Cerebellar nuclear complex (tissue), 1 donor: ENCODE results near the gene AMN.

Experiments used
- DNase-seq, 2 experiments: peaks; one replicate each; lab custom pipeline; 2025; lab: John Stamatoyannopoulos, UW

The AMN gene

GRCh38 chr14:102943979-102944378 lies 21.5 kb downstream of the AMN start:
- no peak for DNase-seq

- no peak for DNase-seq
Measured at GRCh38 chr14:102944448-102945330, 22.2 kb downstream of the AMN start.

GRCh38 chr14:102945346-102946130 lies 23.1 kb downstream of the AMN start:
- DNase-seq = no peak

DNA sequence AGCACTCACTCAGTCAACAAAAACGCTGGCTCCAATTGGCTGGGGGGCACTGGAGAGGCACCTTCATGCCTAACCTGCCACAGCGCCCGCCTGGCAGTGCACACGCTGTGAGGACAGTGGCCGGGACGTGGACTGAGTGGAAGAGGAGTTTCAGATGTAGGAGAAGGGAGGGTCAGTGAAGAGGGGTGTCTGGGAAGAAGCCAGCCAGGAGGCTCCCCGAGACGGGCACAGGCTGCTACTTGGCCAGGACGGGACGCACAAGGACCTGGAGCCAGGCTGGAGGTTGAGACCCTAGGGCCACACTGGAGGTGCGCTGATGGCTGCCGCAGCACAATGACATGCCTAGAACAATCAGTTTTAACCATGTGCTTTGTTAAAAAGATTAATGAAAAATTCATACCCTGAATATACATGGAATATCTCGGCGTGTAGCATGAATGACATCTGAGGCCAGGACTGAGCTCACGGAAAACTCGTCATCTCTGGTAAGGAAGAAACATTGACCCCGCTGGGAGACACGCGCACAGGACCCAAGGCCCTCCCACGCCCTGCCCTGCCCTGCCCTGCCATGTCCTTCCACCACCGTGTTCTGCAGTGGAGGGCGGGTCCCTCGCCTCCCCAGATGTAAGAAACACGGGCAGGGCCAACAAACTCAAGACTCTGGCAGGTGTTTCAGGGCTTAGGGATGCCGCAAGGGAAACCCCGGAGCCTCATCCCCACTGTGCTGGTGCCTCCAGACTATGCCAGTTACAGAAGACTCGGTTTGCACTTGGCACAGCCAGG lies 25.0 kb downstream of the AMN start:
- DNase-seq = no peak

DNA sequence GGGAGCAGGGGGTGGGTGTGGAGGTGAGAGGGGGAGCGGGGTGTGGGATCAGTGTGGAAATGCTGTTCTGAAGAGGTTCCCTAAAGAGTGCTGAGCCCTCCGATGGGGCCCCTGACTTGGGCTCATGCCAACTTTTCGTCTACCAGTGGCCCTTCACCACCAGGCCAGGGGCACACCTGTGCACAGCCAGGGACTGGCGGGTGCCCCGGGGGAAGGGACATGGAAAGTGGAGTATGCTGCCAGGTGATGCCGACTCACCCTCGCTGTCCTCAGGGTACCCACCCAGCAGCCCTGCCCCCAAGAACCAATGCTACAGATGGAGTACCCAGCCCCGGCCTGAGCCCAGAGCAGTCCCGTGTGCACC lies 26.2 kb downstream of the AMN start:
- no peak for DNase-seq

DNA sequence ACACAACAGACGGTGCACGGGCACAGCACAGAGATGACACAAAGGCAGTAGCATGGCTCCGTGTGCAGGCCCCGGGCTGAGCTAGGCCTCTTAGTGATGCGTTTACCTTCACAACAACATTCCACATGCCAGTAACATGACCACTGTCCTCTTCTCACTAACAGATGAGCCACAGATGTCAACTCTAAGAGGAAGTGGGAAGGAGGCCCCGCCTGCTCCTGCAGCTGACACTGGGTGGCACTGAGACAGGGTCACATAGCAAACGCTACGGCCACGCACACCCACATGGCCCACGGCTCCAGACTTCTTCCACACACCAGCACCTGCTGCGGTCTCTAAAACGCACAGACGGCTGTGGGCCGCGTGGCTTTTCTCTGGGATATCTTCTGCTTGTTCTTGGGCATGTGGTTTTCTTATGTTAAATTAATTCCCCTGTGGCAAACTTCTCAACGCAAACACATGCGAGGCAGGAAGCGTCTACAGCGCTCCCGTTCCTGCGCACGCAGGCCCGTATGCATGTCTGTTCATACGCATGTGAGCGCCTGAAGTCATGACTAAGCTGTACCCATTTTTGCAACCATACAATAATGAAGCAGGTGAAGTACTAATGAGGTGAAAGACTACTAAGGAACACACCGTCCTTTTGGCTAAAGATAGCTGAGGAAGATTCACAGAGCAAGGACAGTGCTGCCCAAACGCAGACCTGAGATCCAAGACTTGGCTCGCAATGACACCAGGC lies 26.8 kb downstream of the AMN start:
- DNase-seq = no peak

- DNase-seq = no peak
Measured at GRCh38 chr14:102949801-102950451, 27.5 kb downstream of the AMN start.

GRCh38 chr14:102951034-102951433 lies 28.6 kb downstream of the AMN start:
- no peak for DNase-seq

GRCh38 chr14:102951799-102952198 lies 29.3 kb downstream of the AMN start:
- no peak for DNase-seq

- no peak for DNase-seq
Measured at GRCh38 chr14:102952276-102952675, 29.8 kb downstream of the AMN start.

DNA sequence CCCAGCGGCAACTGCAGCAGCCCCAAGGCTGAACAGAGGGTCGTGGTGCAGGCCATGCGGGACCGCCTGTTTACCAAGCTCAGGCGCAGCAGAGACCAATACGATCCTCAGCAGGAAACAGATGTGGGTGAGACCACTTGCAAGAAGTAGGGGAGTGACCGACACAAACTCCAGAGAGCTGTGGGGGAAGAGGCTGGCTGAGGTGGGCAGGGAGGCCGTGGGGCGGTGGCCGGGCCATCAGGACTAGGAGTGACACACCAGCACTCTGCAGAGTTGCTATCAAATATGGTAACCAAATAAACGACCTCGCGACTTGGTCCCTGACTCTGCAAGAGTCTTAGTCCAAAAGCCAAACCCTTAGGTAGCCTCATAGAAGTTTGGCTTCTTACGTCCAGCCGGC lies 30.6 kb downstream of the AMN start:
- DNase-seq = no peak

- no peak for DNase-seq
Measured at GRCh38 chr14:102954081-102954789, 31.8 kb downstream of the AMN start.

DNA sequence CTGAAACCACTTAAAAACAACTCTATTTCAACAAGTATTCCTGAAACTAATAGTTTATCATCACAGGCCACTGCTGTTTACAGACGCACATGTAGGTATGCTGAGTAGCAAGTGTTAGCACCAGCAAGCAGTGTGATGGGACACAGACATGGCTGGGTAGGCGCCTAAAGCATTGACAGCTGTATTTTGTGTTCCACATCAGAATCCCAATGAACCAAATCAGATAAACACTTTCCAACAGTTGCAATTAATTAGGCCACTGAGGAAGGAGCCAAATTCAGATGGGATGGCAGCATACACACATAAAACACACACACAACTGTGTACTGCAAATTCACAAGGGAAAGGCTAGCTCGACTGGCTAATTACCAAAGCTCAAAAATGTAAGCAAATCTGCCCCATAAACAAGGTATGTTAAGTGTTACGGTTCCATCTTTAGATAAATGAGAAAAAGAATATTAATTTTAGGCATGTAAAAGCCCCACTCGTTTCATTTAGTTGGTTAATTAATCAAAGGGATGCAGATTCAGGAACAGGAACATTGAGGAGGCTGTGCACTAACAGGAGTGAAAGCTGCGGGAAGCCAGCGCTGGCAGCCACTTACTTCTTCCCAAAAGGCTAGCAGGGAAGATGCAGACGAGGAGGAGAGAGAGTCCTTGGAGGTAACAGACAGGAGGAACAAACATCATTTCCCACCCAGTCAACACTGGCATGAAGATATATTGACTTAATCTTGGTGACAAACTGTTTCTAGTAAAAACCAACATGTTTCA lies 33.4 kb downstream of the AMN start:
- DNase-seq = no peak

DNA sequence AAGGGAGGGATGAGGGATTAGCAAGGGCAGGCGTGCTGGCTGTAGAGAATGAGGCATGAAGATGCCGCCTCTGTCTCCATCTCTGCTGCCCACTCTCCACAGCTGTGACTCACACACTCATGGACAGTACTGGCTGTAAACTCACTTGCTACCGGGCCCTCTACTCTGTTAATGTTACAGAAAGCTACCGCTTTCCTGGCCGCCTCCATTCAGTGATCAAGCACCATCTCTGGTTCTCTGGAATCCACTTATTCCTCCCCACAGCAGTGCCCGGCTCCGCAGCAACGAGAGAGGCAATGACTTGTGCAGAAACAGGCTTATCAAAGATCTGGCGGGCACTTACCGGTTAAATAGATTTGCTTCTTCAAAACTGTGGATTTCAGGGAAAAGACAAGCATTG lies 34.8 kb downstream of the AMN start:
- DNase-seq = no peak

DNA sequence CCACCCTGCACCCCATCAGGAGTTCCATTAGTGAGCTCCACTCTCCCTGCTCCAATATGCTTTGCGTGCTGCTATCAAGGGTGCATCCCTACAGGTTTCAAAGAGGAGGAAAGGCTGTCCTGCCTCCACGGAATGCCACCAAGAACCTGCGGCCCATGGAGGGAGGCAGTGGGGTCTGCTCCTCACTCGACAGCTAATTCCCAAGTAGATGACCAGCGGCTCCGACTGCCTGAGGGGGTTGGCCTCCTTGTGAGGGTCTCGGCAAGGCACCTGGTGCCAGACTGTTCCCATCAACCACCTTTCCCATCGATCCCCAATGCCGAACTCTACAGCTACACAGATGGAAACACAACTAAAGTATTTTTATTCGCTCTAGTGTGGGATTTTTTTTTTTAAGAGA lies 36.0 kb downstream of the AMN start:
- DNase-seq = no peak

GRCh38 chr14:102962111-102962627 lies 39.7 kb downstream of the AMN start:
- DNase-seq = no peak

- no peak for DNase-seq
Measured at GRCh38 chr14:102964152-102964730, 41.8 kb downstream of the AMN start.

GRCh38 chr14:102965282-102965681 lies 42.8 kb downstream of the AMN start:
- no peak for DNase-seq

DNA sequence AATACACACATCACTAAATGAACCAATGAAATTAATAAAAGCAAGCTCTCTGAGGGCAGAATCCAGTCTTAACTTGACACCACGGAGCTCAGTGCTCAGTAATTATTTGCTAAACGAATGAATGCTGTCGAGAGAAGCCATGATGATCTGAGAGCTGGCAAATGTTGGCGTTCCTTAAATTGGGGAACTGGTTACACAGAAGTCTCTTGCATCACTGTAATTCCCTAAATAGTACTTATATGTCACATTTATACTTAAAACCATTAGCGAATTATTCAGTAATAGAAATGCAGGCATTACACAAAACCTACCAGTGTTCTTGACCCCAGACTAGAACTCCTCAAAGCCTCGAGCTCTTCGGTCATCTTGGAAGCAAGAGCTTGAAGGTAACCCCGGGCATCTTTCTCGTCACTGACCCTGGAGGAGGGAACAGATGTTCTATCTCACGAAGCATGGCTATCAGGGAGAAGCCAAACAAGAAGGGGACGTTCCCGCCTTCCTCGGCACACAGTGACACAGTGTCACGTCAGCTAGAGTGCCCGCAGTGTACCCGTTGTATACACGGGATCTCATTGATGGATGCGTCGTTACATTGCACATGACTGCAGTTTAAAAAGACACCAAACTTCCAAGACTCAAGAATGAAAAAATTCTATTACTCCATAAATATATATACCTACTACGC lies 43.6 kb downstream of the AMN start:
- DNase-seq = no peak
